OCI-LY7 (cell line): ENCODE results near the gene COPG1. TPM values are rescaled to one million over a fixed set of nuclear protein-coding genes. Genes with fewer than 3 reads are reported as not detected.
A peak's percentile ranks its signal among the peaks of the same experiment; 100 is the strongest.

Experiments used
- BruUV-seq: library from RNA; stranded (reverse); fragments of 400-500 nt; replicated peaks from 2 replicates; lab custom pipeline; 2021; lab: Mats Ljungman, UMichigan
- CTCF ChIA-PET: fragments of 300-600 bp; sonication (Branson Sonifier 250); formaldehyde crosslinking; loops from one replicate; lab custom pipeline; 2022; ENCODE audit warnings: antibody characterized with exemption; ENCODE audit not compliant: unreplicated experiment; lab: Charles Lee
- POLR2A ChIA-PET: fragments of 300-600 bp; sonication (Branson Sonifier 250); formaldehyde crosslinking; loops from one replicate; lab custom pipeline; 2022; ENCODE audit warnings: antibody characterized with exemption; lab: Charles Lee
- DNase-seq: peaks from one replicate; pipeline ENCODE4 v3.0.0-alpha.2; 2015; ENCODE audit warnings: low spot score
- H2AFZ ChIP-seq: fragments of 200-600 bp; sonication (generic), shearing (Covaris generic); 2 replicates; pipeline ENCODE4 v1.6.1; 2014; ENCODE audit warnings: mild to moderate bottlenecking, antibody characterized with exemption, low read length, moderate library complexity
- H3K27ac ChIP-seq: fragments of 200-600 bp; sonication (generic); 2 replicates; pipeline ENCODE4 v1.5.1; 2014; ENCODE audit warnings: mixed run types, low read depth, mild to moderate bottlenecking, moderate library complexity, low read length, inconsistent platforms; ENCODE audit not compliant: poor library complexity, severe bottlenecking
- H3K36me3 ChIP-seq: fragments of 200-600 bp; sonication (generic); 2 replicates; pipeline ENCODE4 v1.6.1; 2014; ENCODE audit warnings: mild to moderate bottlenecking, antibody characterized with exemption, low read length, moderate library complexity, mixed read lengths; ENCODE audit not compliant: insufficient read depth
- H3K4me1 ChIP-seq: fragments of 200-600 bp; sonication (generic); 2 replicates; pipeline ENCODE4 v1.5.1; 2014; ENCODE audit warnings: mild to moderate bottlenecking, low read length; ENCODE audit not compliant: insufficient read depth, poor library complexity, severe bottlenecking
- H3K4me2 ChIP-seq: fragments of 200-600 bp; sonication (generic); 2 replicates; pipeline ENCODE4 v1.6.1; 2014; ENCODE audit warnings: mild to moderate bottlenecking, low read length
- H3K4me3 ChIP-seq: fragments of 200-600 bp; sonication (generic); 2 replicates; pipeline ENCODE4 v1.5.1; 2014; ENCODE audit warnings: mild to moderate bottlenecking, low read depth, low read length; ENCODE audit not compliant: poor library complexity, severe bottlenecking
- H3K79me2 ChIP-seq: fragments of 200-600 bp; sonication (generic); 2 replicates; pipeline ENCODE4 v1.6.1; 2016; ENCODE audit warnings: low read depth, mild to moderate bottlenecking, low read length, moderate library complexity, mixed read lengths; ENCODE audit not compliant: insufficient read depth
- H3K9me2 ChIP-seq: fragments of 200-600 bp; sonication (generic); 2 replicates; pipeline ENCODE4 v1.6.1; 2016; ENCODE audit warnings: mild to moderate bottlenecking, low read length, mixed read lengths; ENCODE audit not compliant: insufficient read depth
- H3K9me3 ChIP-seq: fragments of 200-600 bp; sonication (generic); 2 replicates; pipeline ENCODE4 v1.6.1; 2014; ENCODE audit warnings: mild to moderate bottlenecking, mixed run types, low read length, mixed read lengths
- H4K20me1 ChIP-seq: fragments of 200-600 bp; sonication (generic); 2 replicates; pipeline ENCODE4 v1.6.1; 2014; ENCODE audit warnings: mild to moderate bottlenecking, antibody characterized with exemption, low read length, moderate library complexity, mixed read lengths; ENCODE audit not compliant: insufficient read depth
- CTCF ChIP-seq: fragments of 200-600 bp; sonication (generic); conservative IDR thresholded peaks from 2 replicates; pipeline ENCODE4 v1.5.1; 2014; ENCODE audit warnings: mild to moderate bottlenecking, antibody characterized with exemption, low read length, moderate library complexity, mixed read lengths
- EZH2phosphoT487 ChIP-seq: fragments of 200-600 bp; sonication (generic); IDR thresholded peaks from 2 replicates; pipeline ENCODE4 v1.6.1; 2018; ENCODE audit warnings: low read depth, borderline replicate concordance, mild to moderate bottlenecking, mixed run types, antibody characterized with exemption, low read length, moderate library complexity, mixed read lengths
- intact Hi-C: fragments of 100-400 bp; cut with micrococcal nuclease; formaldehyde crosslinking; loops from one replicate; pipeline ENCODE4 v1.10.0; 2022; ENCODE audit not compliant: unreplicated experiment
- total RNA-seq, 2 experiments: library from RNA; depleted of rRNA in 1 of 2; stranded (reverse); fragments of >200 nt in 1 of 2; shearing (Covaris generic) in 1 of 2; gene quantifications; 2 replicates each; pipeline ENCODE4 v1.2.3, GENCODE V29; 2014 to 2022

The COPG1 gene
- total RNA-seq, 2 experiments from 2014 or later = 91.9 to 182 TPM

GRCh38 chr3:129224984-129225393, 24.4 kb upstream of the COPG1 start:
- TF ChIP-seq EZH2phosphoT487 (no peak), CTCF (no peak)
- Histone ChIP-seq H3K4me2 (peak overlapping the region; percentile 54), H3K4me1 (peaks cover 35% of the 10 kb centered on the region), H4K20me1 (no peaks in the 10 kb centered on the region), H3K36me3 (no peaks in the 10 kb centered on the region), H3K27ac (no peak overlapping the region), H3K9me3 (no peaks in the 10 kb centered on the region), H3K79me2 (no peaks in the 10 kb centered on the region), H3K9me2 (no peaks in the 10 kb centered on the region), H3K4me3 (no peak overlapping the region), H2AFZ (peak overlapping the region; percentile 90)
- intact Hi-C loops = no loop called here
- CTCF ChIA-PET = interaction anchor here (0.6 kb wide), 3 partner anchors 12 to 68 kb away, joined by 3 read pairs; no protein-coding TSS in a partner anchor
- POLR2A ChIA-PET = interaction anchor here (0.6 to 3.6 kb wide), 14 partner anchors 9 to 167 kb away, joined by 3 to 34 read pairs (median 5); partner anchors contain the start of gene COPG1
- no TSS peak for BruUV-seq
- peak; percentile 36 for DNase-seq

GRCh38 chr3:129226374-129226773, 23.0 kb upstream of the COPG1 start:
- no peak for DNase-seq
- Histone ChIP-seq H3K9me2 (no peaks in the 10 kb centered on the region), H3K4me3 (no peak overlapping the region), H3K9me3 (no peaks in the 10 kb centered on the region), H2AFZ (no peak overlapping the region), H4K20me1 (no peaks in the 10 kb centered on the region), H3K27ac (no peak overlapping the region), H3K4me2 (no peak overlapping the region), H3K4me1 (peaks cover 47% of the 10 kb centered on the region), H3K79me2 (no peaks in the 10 kb centered on the region), H3K36me3 (no peaks in the 10 kb centered on the region)
- ChIA-PET CTCF (no interaction called here), POLR2A (interaction anchor here (3.6 kb wide), 1 partner anchor 40 kb away, joined by 10 read pairs; no protein-coding TSS in a partner anchor)
- TF ChIP-seq CTCF (no peak), EZH2phosphoT487 (no peak)
- intact Hi-C loops = no loop called here
- no TSS peak for BruUV-seq

GRCh38 chr3:129228891-129229585, 20.4 kb upstream of the COPG1 start:
- Histone ChIP-seq H3K79me2 (no peaks in the 10 kb centered on the region), H3K4me2 (no peak overlapping the region), H3K4me3 (no peak overlapping the region), H3K9me3 (no peaks in the 10 kb centered on the region), H3K27ac (no peak overlapping the region), H3K9me2 (no peaks in the 10 kb centered on the region), H3K4me1 (peaks cover 71% of the 10 kb centered on the region), H2AFZ (peak overlapping the region; percentile 11; the same call in 1 of the 2 replicates), H3K36me3 (no peaks in the 10 kb centered on the region), H4K20me1 (no peaks in the 10 kb centered on the region)
- intact Hi-C loops = no loop called here
- ChIA-PET POLR2A (interaction anchor here (1.1 kb wide), 1 partner anchor 16 kb away, joined by 4 read pairs; no protein-coding TSS in a partner anchor), CTCF (no interaction called here)
- TF ChIP-seq CTCF (peak; percentile 53), EZH2phosphoT487 (no peak)
- BruUV-seq = no TSS peak
- DNase-seq = no peak
